ENCODE results near the gene TCEANC. TPM values are rescaled to one million over a fixed set of nuclear protein-coding genes. Genes with fewer than 3 reads are reported as not detected.

TCEANC gene
- 5.3 TPM for total RNA-seq
- 2.6 TPM for polyA plus RNA-seq (ENCODE audit: insufficient read depth, low read depth, low replicate concordance)
- long read RNA-seq, donor 1, partial matches to known transcripts: 0 of 1 reads
- long read RNA-seq, donor 1, other reads (novel, unspliced or antisense): 0 of 1 reads
- long read RNA-seq, donor 2: 0 reads
- long read RNA-seq, donor 3: 0 reads
- long read RNA-seq, donor 4, partial matches to known transcripts: 0 of 1 reads
- long read RNA-seq, donor 4, other reads (novel, unspliced or antisense): 0 of 1 reads
- long read RNA-seq, donor 5: 0 reads
- long read RNA-seq, donor 6: 0 reads
- long read RNA-seq, donor 7, partial matches to known transcripts: 0 of 2 reads
- long read RNA-seq, donor 7, other reads (novel, unspliced or antisense): 2 of 2 reads
- long read RNA-seq, donor 8: 0 reads
- long read RNA-seq, donor 9: 0 reads
- long read RNA-seq, donor 10: 0 reads

- H3K36me3 ChIP-seq (ENCODE audit: control insufficient read depth in 2 of 3, insufficient read depth in 3 of 3, low read length in 3 of 3): peaks cover 0 to 4% (median 0%) of the 10 kb centered on the region in 3 donors
- peaks cover 10% of the 10 kb centered on the region for H3K27me3 ChIP-seq (ENCODE audit: control insufficient read depth, insufficient read depth, low read length)
- H3K9me3 ChIP-seq (ENCODE audit: control insufficient read depth in 2 of 3, insufficient read depth in 1 of 3, low read length in 3 of 3): no peaks in the 10 kb centered on the region
- H3K4me1 ChIP-seq (ENCODE audit: control insufficient read depth in 2 of 3, insufficient read depth in 2 of 3, low read depth in 1 of 3, low read length in 3 of 3): peaks cover 0 to 5% (median 0%) of the 10 kb centered on the region in 3 donors
- peak within 1 kb of the TSS; percentile 63 to 91 (median 87) for H3K4me3 ChIP-seq (ENCODE audit: low read length in 3 of 3)
- peak within 1 kb of the TSS; percentile 69 to 97 (median 83) for H3K9ac ChIP-seq (ENCODE audit: low read length in 3 of 3)
- intact Hi-C loops (cut with DNase I): loop anchor here (10.0 kb wide), 1 partner anchor 382 kb away; no protein-coding TSS in a partner anchor
- FAIRE-seq: peak; percentile 99
- TF ChIP-seq, protein P1, sequence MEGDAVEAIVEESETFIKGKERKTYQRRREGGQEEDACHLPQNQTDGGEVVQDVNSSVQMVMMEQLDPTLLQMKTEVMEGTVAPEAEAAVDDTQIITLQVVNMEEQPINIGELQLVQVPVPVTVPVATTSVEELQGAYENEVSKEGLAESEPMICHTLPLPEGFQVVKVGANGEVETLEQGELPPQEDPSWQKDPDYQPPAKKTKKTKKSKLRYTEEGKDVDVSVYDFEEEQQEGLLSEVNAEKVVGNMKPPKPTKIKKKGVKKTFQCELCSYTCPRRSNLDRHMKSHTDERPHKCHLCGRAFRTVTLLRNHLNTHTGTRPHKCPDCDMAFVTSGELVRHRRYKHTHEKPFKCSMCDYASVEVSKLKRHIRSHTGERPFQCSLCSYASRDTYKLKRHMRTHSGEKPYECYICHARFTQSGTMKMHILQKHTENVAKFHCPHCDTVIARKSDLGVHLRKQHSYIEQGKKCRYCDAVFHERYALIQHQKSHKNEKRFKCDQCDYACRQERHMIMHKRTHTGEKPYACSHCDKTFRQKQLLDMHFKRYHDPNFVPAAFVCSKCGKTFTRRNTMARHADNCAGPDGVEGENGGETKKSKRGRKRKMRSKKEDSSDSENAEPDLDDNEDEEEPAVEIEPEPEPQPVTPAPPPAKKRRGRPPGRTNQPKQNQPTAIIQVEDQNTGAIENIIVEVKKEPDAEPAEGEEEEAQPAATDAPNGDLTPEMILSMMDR (IDR thresholded peaks at IDR 0.05; ENCODE audit: borderline replicate concordance, extremely low read depth, insufficient read depth): no peak
- H3K27ac ChIP-seq (ENCODE audit: low read depth in 2 of 2, low read length in 2 of 2): peak within 1 kb of the TSS; percentile 95 to 97
- peak; percentile 95 to 99 (median 97) for DNase-seq
Measured at GRCh38 chrX:13652850-13653693, at the start of gene TCEANC. TSS of gene TCEANC (plus strand) at chrX:13653141. CDS start at chrX:13662509, 9,368 bp downstream.

DNA sequence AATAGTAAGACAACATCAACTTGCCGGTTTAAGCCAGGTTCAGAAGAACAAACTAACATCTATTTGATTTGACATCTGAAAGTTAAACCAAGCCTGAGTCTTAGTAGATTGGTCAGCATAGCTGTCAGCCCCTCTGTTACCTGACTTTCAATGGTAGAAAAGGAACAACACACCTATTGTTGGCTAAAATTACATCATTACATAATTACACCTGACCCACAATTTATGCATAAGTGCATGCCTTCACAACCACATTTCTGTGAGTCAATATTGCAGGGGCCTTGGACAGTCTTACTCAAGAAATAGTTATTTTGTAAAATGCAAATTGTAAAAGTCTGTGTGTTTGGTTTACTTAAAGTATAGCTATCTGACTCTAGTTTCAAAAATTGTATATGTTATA is 47.3 kb upstream of the TCEANC start:
- H3K9ac ChIP-seq (ENCODE audit: low read length in 3 of 3): no peak overlapping the region
- peak; percentile 13 for FAIRE-seq
- no peak overlapping the region for H3K4me3 ChIP-seq (ENCODE audit: low read length in 3 of 3)
- H3K4me1 ChIP-seq (ENCODE audit: control insufficient read depth in 2 of 3, insufficient read depth in 2 of 3, low read depth in 1 of 3, low read length in 3 of 3): no peaks in the 10 kb centered on the region
- H3K27me3 ChIP-seq (ENCODE audit: control insufficient read depth, insufficient read depth, low read length): peaks cover 6% of the 10 kb centered on the region
- H3K27ac ChIP-seq (ENCODE audit: low read depth in 2 of 2, low read length in 2 of 2): no peak overlapping the region
- TF ChIP-seq, protein P1 (IDR thresholded peaks at IDR 0.05; ENCODE audit: borderline replicate concordance, extremely low read depth, insufficient read depth): no peak
- H3K9me3 ChIP-seq (ENCODE audit: control insufficient read depth in 2 of 3, insufficient read depth in 1 of 3, low read length in 3 of 3): no peaks in the 10 kb centered on the region
- no peaks in the 10 kb centered on the region for H3K36me3 ChIP-seq (ENCODE audit: control insufficient read depth in 2 of 3, insufficient read depth in 3 of 3, low read length in 3 of 3)
- no peak for DNase-seq
- intact Hi-C loops (cut with DNase I): no loop called here

DNA sequence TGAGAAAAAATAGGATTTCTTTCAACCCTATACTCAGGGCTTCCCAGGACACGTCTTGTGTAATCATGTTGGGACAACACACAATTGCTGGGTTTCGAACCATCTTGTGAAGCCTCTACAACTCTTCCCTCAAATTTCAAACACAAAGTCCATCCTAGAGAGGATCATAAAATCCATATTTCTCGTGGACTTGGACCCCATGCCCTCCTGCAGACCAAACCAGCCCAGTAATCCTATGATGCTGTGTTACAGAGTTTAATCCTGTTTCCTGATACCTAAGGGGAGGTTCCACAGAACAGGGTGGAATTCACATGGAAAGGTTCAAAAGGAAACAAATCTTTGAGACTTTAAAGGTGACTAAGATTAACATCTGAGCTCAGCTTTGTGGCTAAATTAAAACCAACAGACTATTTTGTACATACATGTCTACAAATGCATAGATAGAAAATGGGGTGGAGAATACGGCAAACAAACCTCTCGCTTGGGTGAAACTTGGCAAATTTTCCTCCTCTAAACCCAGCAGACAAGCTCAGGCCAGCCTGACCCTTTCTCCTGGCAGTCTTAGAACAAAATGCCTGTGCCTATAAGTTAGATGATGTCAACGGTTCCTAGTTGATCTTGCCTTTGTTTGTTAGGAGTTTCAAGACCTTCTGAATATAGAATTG is 45.5 kb upstream of the TCEANC start:
- intact Hi-C loops (cut with DNase I): no loop called here
- H3K36me3 ChIP-seq (ENCODE audit: control insufficient read depth in 2 of 3, insufficient read depth in 3 of 3, low read length in 3 of 3): no peaks in the 10 kb centered on the region
- H3K9me3 ChIP-seq (ENCODE audit: control insufficient read depth in 2 of 3, insufficient read depth in 1 of 3, low read length in 3 of 3): no peaks in the 10 kb centered on the region
- FAIRE-seq: no peak
- peaks cover 6% of the 10 kb centered on the region for H3K27me3 ChIP-seq (ENCODE audit: control insufficient read depth, insufficient read depth, low read length)
- no peak for DNase-seq
- no peak overlapping the region for H3K27ac ChIP-seq (ENCODE audit: low read depth in 2 of 2, low read length in 2 of 2)
- no peaks in the 10 kb centered on the region for H3K4me1 ChIP-seq (ENCODE audit: control insufficient read depth in 2 of 3, insufficient read depth in 2 of 3, low read depth in 1 of 3, low read length in 3 of 3)
- TF ChIP-seq, protein P1 (IDR thresholded peaks at IDR 0.05; ENCODE audit: borderline replicate concordance, extremely low read depth, insufficient read depth): no peak
- H3K4me3 ChIP-seq (ENCODE audit: low read length in 3 of 3): no peak overlapping the region
- H3K9ac ChIP-seq (ENCODE audit: low read length in 3 of 3): no peak overlapping the region

Data from kidney (tissue), 22 donors.